A673 (cell line): ENCODE measurements around the gene PNKD.

ENCODE experiments used
- CTCF ChIP-seq: fragments of 300-800, 200-600 bp; sonication (generic); conservative IDR thresholded peaks from 2 replicates; pipeline ENCODE4 v1.5.1; 2017; ENCODE audit warnings: low read depth, mild to moderate bottlenecking, antibody characterized with exemption, low read length, moderate library complexity, mixed read lengths
- EZH2 ChIP-seq: fragments of 200-600 bp; sonication (generic); IDR thresholded peaks from 2 replicates; pipeline ENCODE4 v1.6.1; 2017; ENCODE audit warnings: borderline replicate concordance, low read depth, mild to moderate bottlenecking, mixed read lengths, antibody characterized with exemption, low read length; ENCODE audit not compliant: poor library complexity, severe bottlenecking

GRCh38 chr2:218221000-218221399 is 49.3 kb upstream of the PNKD start:
- TF ChIP-seq CTCF = no peak
- no peak for TF ChIP-seq EZH2
